H9 (cell line): ENCODE results near the gene ELOVL6. TPM values are rescaled to one million over a fixed set of nuclear protein-coding genes. Genes with fewer than 3 reads are reported as not detected.

Experiments
- DNase-seq: peaks from one replicate; pipeline ENCODE4 v3.0.0-alpha.2; 2017
- H2AFZ ChIP-seq: one replicate; pipeline ENCODE4 v1.6.1; 2013; ENCODE audit warnings: mild to moderate bottlenecking, low read length, control low read depth, moderate library complexity
- H2AK5ac ChIP-seq: 2 replicates; pipeline ENCODE4 v1.6.1; 2013; ENCODE audit warnings: low read length, control low read depth, mixed read lengths; ENCODE audit not compliant: insufficient read length
- H2BK120ac ChIP-seq: one replicate; pipeline ENCODE4 v1.6.1; 2013; ENCODE audit warnings: low read depth, mild to moderate bottlenecking, low read length, control low read depth, inconsistent platforms; ENCODE audit not compliant: poor library complexity, severe bottlenecking
- H2BK12ac ChIP-seq: 2 replicates; pipeline ENCODE4 v1.6.1; 2013; ENCODE audit warnings: low read length, control low read depth, mixed read lengths, low read depth; ENCODE audit not compliant: insufficient read length
- H2BK15ac ChIP-seq: 2 replicates; pipeline ENCODE4 v1.6.1; 2013; ENCODE audit warnings: low read depth, low read length, control low read depth
- H2BK20ac ChIP-seq: one replicate; pipeline ENCODE4 v1.6.1; 2013; ENCODE audit warnings: low read depth, mild to moderate bottlenecking, low read length, control low read depth, inconsistent platforms; ENCODE audit not compliant: poor library complexity, severe bottlenecking
- H2BK5ac ChIP-seq: 2 replicates; pipeline ENCODE4 v1.6.1; 2013; ENCODE audit warnings: low read length, control low read depth, mixed read lengths; ENCODE audit not compliant: insufficient read length
- H3K14ac ChIP-seq: 2 replicates; pipeline ENCODE4 v1.6.1; 2013; ENCODE audit warnings: low read length, control low read depth; ENCODE audit not compliant: insufficient read depth
- H3K18ac ChIP-seq: 2 replicates; pipeline ENCODE4 v1.6.1; 2013; ENCODE audit warnings: low read depth, mild to moderate bottlenecking, mixed read lengths, low read length, control low read depth; ENCODE audit not compliant: insufficient read length
- H3K23ac ChIP-seq: 2 replicates; pipeline ENCODE4 v1.6.1; 2013; ENCODE audit warnings: low read length, control low read depth, mixed read lengths, low read depth; ENCODE audit not compliant: insufficient read length
- H3K23me2 ChIP-seq: 2 replicates; pipeline ENCODE4 v1.6.1; 2013; ENCODE audit warnings: low read depth, mild to moderate bottlenecking, mixed read lengths, low read length, control low read depth; ENCODE audit not compliant: insufficient read length, poor library complexity, severe bottlenecking
- H3K27ac ChIP-seq: 2 replicates; pipeline ENCODE4 v1.5.1; 2013; ENCODE audit warnings: low read length, control low read depth, mixed read lengths, low read depth; ENCODE audit not compliant: insufficient read length
- H3K27me3 ChIP-seq: 2 replicates; pipeline ENCODE4 v1.6.1; 2013; ENCODE audit warnings: low read length, control low read depth, inconsistent platforms; ENCODE audit not compliant: insufficient read depth
- H3K4ac ChIP-seq: 2 replicates; pipeline ENCODE4 v1.6.1; 2013; ENCODE audit warnings: low read depth, mild to moderate bottlenecking, control low read depth, inconsistent platforms, low read length, moderate library complexity
- H3K4me1 ChIP-seq: 2 replicates; pipeline ENCODE4 v1.6.1; 2013; ENCODE audit warnings: low read length, control low read depth, inconsistent platforms; ENCODE audit not compliant: insufficient read depth
- H3K4me2 ChIP-seq: 2 replicates; pipeline ENCODE4 v1.6.1; 2013; ENCODE audit warnings: low read length, control low read depth, mixed read lengths; ENCODE audit not compliant: insufficient read length, insufficient read depth
- H3K56ac ChIP-seq: 2 replicates; pipeline ENCODE4 v1.6.1; 2013; ENCODE audit warnings: low read depth, mild to moderate bottlenecking, mixed read lengths, low read length, control low read depth; ENCODE audit not compliant: insufficient read length
- H3K79me1 ChIP-seq: 2 replicates; pipeline ENCODE4 v1.6.1; 2013; ENCODE audit warnings: low read depth, mild to moderate bottlenecking, moderate library complexity, low read length, control low read depth, inconsistent platforms; ENCODE audit not compliant: insufficient read depth, poor library complexity, severe bottlenecking
- H3K79me2 ChIP-seq: 2 replicates; pipeline ENCODE4 v1.6.1; 2013; ENCODE audit warnings: low read length, control low read depth, inconsistent platforms; ENCODE audit not compliant: insufficient read depth
- H3K9ac ChIP-seq: 2 replicates; pipeline ENCODE4 v1.6.1; 2013; ENCODE audit warnings: low read length, control low read depth, mixed read lengths; ENCODE audit not compliant: insufficient read length; ENCODE audit errors: extremely low read depth
- H3K9me3 ChIP-seq: one replicate; pipeline ENCODE4 v1.6.1; 2013; ENCODE audit warnings: low read depth, low read length, inconsistent platforms; ENCODE audit not compliant: control insufficient read depth
- H3T11ph ChIP-seq: one replicate; pipeline ENCODE4 v1.6.1; 2013; ENCODE audit warnings: mild to moderate bottlenecking, low read length, control low read depth, inconsistent platforms
- H4K20me1 ChIP-seq: one replicate; pipeline ENCODE4 v1.6.1; 2013; ENCODE audit not compliant: control insufficient read depth, insufficient read length, insufficient read depth
- H4K5ac ChIP-seq: 2 replicates; pipeline ENCODE4 v1.6.1; 2013; ENCODE audit warnings: low read depth, mild to moderate bottlenecking, mixed read lengths, low read length, control low read depth; ENCODE audit not compliant: insufficient read length
- H4K8ac ChIP-seq: replicated peaks from 2 replicates; pipeline ENCODE4 v1.6.1; 2013; ENCODE audit warnings: low read length, control low read depth, mixed read lengths, low read depth; ENCODE audit not compliant: insufficient read length
- H4K91ac ChIP-seq: 2 replicates; pipeline ENCODE4 v1.6.1; 2013; ENCODE audit warnings: low read depth, mild to moderate bottlenecking, moderate library complexity, mixed read lengths, low read length, control low read depth; ENCODE audit not compliant: insufficient read length
- H3K27ac Mint-ChIP-seq, 3 experiments: 2 replicates in 2 of 3; 3 replicates in 1 of 3; pipeline ENCODE4 v1.8.0; 2020 to 2021; ENCODE audit warnings: mixed read lengths in 3 of 3, mild to moderate bottlenecking in 1 of 3, moderate library complexity in 1 of 3
- H3K27me3 Mint-ChIP-seq: 2 replicates; pipeline ENCODE4 v1.8.0; 2021; ENCODE audit warnings: low read depth, mild to moderate bottlenecking, moderate library complexity, mixed read lengths
- H3K36me3 Mint-ChIP-seq, 3 experiments: 2 replicates in 2 of 3; 3 replicates in 1 of 3; pipeline ENCODE4 v1.8.0; 2020 to 2021; ENCODE audit warnings: low read depth in 3 of 3, mixed read lengths in 3 of 3; ENCODE audit not compliant: insufficient read depth in 1 of 3
- H3K4me1 Mint-ChIP-seq, 2 experiments: 2 replicates each; pipeline ENCODE4 v1.8.0; 2020; ENCODE audit warnings: mixed read lengths in 2 of 2
- H3K4me3 Mint-ChIP-seq, 2 experiments: 2 replicates in 1 of 2; 3 replicates in 1 of 2; pipeline ENCODE4 v1.8.0; 2020 to 2021; ENCODE audit warnings: mild to moderate bottlenecking in 2 of 2, mixed read lengths in 2 of 2, moderate library complexity in 1 of 2
- H3K9me3 Mint-ChIP-seq, 2 experiments: 2 replicates in 1 of 2; 3 replicates in 1 of 2; pipeline ENCODE4 v1.8.0; 2020; ENCODE audit warnings: mild to moderate bottlenecking in 2 of 2, mixed read lengths in 2 of 2, moderate library complexity in 1 of 2
- CTCF ChIP-seq: fragments of 200-600 bp; sonication (generic); conservative IDR thresholded peaks from 3 replicates; pipeline ENCODE4 v1.8.0; 2021; ENCODE audit warnings: antibody characterized with exemption, mild to moderate bottlenecking
- WGBS: extraction: QIAGEN DNeasy Blood & Tissue Kit; methylation state at CpG from one replicate; pipeline ENCODE4 v1.1.7; 2013; ENCODE audit warnings: missing lambda C conversion rate, low lambda C conversion rate, mixed read lengths; ENCODE audit not compliant: insufficient read length; ENCODE audit errors: extremely low coverage; 5-methylcytosine and 5-hydroxymethylcytosine counted together
- total RNA-seq: library from RNA; stranded (reverse); gene quantifications from 2 replicates; pipeline ENCODE4 v1.2.1, GENCODE V29; 2021

The ELOVL6 gene
- total RNA-seq, 1 experiment from 2014 or later: 64.6 TPM

DNA sequence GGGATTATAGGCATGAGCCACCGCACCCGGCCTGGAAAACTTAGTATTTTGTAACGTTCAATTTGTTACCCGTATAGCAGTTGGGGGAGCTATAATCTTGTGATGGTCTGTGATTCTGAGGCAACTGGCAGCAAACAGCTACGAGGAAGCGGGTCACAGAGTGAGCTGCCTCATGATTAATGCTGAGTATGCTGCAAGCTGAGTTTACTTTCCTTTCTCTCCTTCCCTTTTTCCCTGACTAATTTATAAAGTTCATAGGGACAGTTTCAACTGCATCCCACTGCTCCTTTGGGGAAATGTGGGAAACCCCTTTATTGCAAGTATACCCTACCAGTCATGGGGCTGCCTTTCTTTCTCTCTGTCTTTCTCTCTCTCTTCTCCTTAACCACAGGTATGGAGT is 17.7 kb upstream of the ELOVL6 start:
- Mint-ChIP-seq H3K4me3 (no peak overlapping the region), H3K4me1 (peaks cover 9% of the 10 kb centered on the region in 2 experiments), H3K9me3 (peaks cover 20 to 21% of the 10 kb centered on the region in 2 experiments), H3K27ac (peak overlapping the region in 1 of 3 experiments; percentile 9; a peak in 1 of 7 replicates), H3K36me3 (peaks cover 6 to 20% (median 10%) of the 10 kb centered on the region in 3 experiments), H3K27me3 (no peaks in the 10 kb centered on the region)
- no peak overlapping the region for H3K14ac ChIP-seq
- no peak overlapping the region for H3K9ac ChIP-seq
- no peak overlapping the region for H3K18ac ChIP-seq
- WGBS: no CpG with 5 or more reads among the region's 6 CpGs
- H2BK15ac ChIP-seq: no peak overlapping the region
- H3K27me3 ChIP-seq: no peaks in the 10 kb centered on the region
- H4K5ac ChIP-seq: no peak overlapping the region
- H3K4me1 ChIP-seq: no peaks in the 10 kb centered on the region
- H2BK20ac ChIP-seq: no peak overlapping the region
- H2AK5ac ChIP-seq: no peak overlapping the region
- H3K56ac ChIP-seq: no peak overlapping the region
- DNase-seq: no peak
- no peak overlapping the region for H4K91ac ChIP-seq
- no peak overlapping the region for H3K4me2 ChIP-seq
- TF ChIP-seq CTCF: no peak
- no peak overlapping the region for H2BK5ac ChIP-seq
- H3K23ac ChIP-seq: no peak overlapping the region
- H4K20me1 ChIP-seq: no peaks in the 10 kb centered on the region
- no peak overlapping the region for H2AFZ ChIP-seq
- H3K23me2 ChIP-seq: no peaks in the 10 kb centered on the region
- no peaks in the 10 kb centered on the region for H3K79me2 ChIP-seq
- no peaks in the 10 kb centered on the region for H3K9me3 ChIP-seq
- no peak overlapping the region for H3K4ac ChIP-seq
- H3K79me1 ChIP-seq: no peaks in the 10 kb centered on the region
- no peak overlapping the region for H2BK120ac ChIP-seq
- no peak overlapping the region for H2BK12ac ChIP-seq
- no peak overlapping the region for H3T11ph ChIP-seq
- no peak overlapping the region for H4K8ac ChIP-seq
- H3K27ac ChIP-seq: no peak overlapping the region
